Vagina (tissue), 2 donors: Measurements from ENCODE around the gene GRK4. TPM values are rescaled to one million over a fixed set of nuclear protein-coding genes. Genes with fewer than 3 reads are reported as not detected.

ENCODE experiments used
- DNase-seq, 2 donors: peaks; one replicate each; pipeline ENCODE4 v3.0.0-alpha.2; 2017; ENCODE audit errors: extremely low spot score in 2 of 2
- H3K27ac ChIP-seq: fragments of 200-600 bp; sonication (generic); one replicate; pipeline ENCODE4 v1.5.1; 2019
- H3K27me3 ChIP-seq: fragments of 200-600 bp; sonication (generic); one replicate; pipeline ENCODE4 v1.5.1; 2019
- H3K36me3 ChIP-seq, 2 donors: fragments of 200-600 bp; sonication (generic); one replicate each; pipeline ENCODE4 v1.5.1; 2017 to 2019
- H3K4me1 ChIP-seq: fragments of 200-600 bp; sonication (generic); one replicate; pipeline ENCODE4 v1.5.1; 2019
- H3K4me3 ChIP-seq, 2 donors: fragments of 200-600 bp; sonication (generic); 1 replicate in 1 of 2; 2 replicates in 1 of 2; pipeline ENCODE4 v1.5.1; 2016 to 2019
- H3K9me3 ChIP-seq: fragments of 200-600 bp; sonication (generic); one replicate; pipeline ENCODE4 v1.5.1; 2019
- POLR2A ChIP-seq, 2 donors: fragments of 450-650 bp; IDR thresholded peaks; one replicate each; pipeline ENCODE4 v1.6.1; 2017; ENCODE audit warnings: antibody characterized with exemption in 2 of 2, mild to moderate bottlenecking in 2 of 2, moderate library complexity in 2 of 2
- POLR2AphosphoS5 ChIP-seq, 2 donors: sonication (generic); formaldehyde crosslinking; IDR thresholded peaks; one replicate each; pipeline ENCODE4 v1.9.0; 2017; ENCODE audit warnings: antibody characterized with exemption in 2 of 2, mild to moderate bottlenecking in 2 of 2, low read depth in 1 of 2; ENCODE audit not compliant: insufficient read depth in 1 of 2
- intact Hi-C: fragments of 100-400 bp; cut with DNase I; formaldehyde crosslinking; loops from one replicate; pipeline ENCODE4 v1.15.1; 2023
- small RNA-seq: library from RNA; depleted of rRNA; stranded (forward); fragments of <200 nt; gene quantifications from one replicate; pipeline ENCODE3, GENCODE V24; 2016
- total RNA-seq: library from RNA; depleted of rRNA; stranded (reverse); fragments of >200 nt; gene quantifications from one replicate; pipeline ENCODE4 v1.2.3, GENCODE V29; 2016
- TF ChIP-seq, protein P1 (sequence below), 3 experiments: fragments of 450-650 bp in 2 of 3; fragments of 200-600 bp in 1 of 3; sonication (generic) in 1 of 3; IDR thresholded peaks; one replicate each; pipeline ENCODE4 v1.5.1; 2017 to 2019; ENCODE audit warnings: antibody characterized with exemption in 3 of 3, mild to moderate bottlenecking in 2 of 3, moderate library complexity in 2 of 3

GRK4 gene
- total RNA-seq, 1 donor from 2014 or later, result 2.7 TPM

DNA sequence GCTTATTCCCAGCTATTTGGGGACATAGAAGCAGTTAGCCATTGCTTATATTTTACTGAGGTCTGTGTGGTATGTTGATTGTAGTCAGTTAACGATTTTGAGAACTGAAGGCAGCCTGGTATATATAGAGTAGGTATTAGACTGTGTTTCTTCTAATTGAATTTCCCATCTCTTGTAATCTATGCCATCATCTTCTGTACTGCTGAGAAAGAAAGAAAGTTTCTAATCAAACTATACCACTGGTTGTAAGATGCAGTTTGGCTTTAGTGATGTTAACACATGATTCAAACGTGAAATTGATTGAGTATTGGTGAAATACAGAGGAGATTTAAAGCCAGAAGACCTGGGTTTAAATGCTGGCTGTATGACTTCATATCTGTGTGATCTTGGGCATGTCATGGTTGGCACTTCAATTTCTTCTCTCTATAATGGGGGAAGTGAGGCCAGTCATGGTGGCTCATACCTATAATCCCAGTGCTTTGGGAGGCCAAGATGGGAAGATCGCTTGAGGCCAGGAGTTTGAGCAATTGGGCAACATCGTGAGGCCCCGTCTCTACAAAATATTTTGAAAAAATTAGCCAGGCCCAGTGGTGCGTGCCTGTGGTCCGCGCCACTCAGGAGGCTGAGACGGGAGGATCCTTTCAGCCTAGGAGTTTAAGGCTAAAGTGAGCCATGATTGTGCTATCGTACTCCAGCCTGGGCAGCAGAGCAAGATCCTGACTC lies 122.7 kb downstream of the GRK4 start:
- Histone ChIP-seq H3K27me3 (no peaks in the 10 kb centered on the region), H3K4me3 (no peak overlapping the region), H3K36me3 (peaks cover 0 to 14% of the 10 kb centered on the region in 2 donors), H3K27ac (no peak overlapping the region), H3K4me1 (no peaks in the 10 kb centered on the region), H3K9me3 (no peaks in the 10 kb centered on the region)
- no peak for DNase-seq
- TF ChIP-seq, protein P1, sequence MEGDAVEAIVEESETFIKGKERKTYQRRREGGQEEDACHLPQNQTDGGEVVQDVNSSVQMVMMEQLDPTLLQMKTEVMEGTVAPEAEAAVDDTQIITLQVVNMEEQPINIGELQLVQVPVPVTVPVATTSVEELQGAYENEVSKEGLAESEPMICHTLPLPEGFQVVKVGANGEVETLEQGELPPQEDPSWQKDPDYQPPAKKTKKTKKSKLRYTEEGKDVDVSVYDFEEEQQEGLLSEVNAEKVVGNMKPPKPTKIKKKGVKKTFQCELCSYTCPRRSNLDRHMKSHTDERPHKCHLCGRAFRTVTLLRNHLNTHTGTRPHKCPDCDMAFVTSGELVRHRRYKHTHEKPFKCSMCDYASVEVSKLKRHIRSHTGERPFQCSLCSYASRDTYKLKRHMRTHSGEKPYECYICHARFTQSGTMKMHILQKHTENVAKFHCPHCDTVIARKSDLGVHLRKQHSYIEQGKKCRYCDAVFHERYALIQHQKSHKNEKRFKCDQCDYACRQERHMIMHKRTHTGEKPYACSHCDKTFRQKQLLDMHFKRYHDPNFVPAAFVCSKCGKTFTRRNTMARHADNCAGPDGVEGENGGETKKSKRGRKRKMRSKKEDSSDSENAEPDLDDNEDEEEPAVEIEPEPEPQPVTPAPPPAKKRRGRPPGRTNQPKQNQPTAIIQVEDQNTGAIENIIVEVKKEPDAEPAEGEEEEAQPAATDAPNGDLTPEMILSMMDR (IDR thresholded peaks at IDR 0.05), result no peak
- no peak for TF ChIP-seq POLR2AphosphoS5 (IDR thresholded peaks at IDR 0.05; ENCODE audit: insufficient read depth in 1 of 2, low read depth in 1 of 2)
- no peak for TF ChIP-seq POLR2A (IDR thresholded peaks at IDR 0.05)
- intact Hi-C loops, result no loop called here

DNA sequence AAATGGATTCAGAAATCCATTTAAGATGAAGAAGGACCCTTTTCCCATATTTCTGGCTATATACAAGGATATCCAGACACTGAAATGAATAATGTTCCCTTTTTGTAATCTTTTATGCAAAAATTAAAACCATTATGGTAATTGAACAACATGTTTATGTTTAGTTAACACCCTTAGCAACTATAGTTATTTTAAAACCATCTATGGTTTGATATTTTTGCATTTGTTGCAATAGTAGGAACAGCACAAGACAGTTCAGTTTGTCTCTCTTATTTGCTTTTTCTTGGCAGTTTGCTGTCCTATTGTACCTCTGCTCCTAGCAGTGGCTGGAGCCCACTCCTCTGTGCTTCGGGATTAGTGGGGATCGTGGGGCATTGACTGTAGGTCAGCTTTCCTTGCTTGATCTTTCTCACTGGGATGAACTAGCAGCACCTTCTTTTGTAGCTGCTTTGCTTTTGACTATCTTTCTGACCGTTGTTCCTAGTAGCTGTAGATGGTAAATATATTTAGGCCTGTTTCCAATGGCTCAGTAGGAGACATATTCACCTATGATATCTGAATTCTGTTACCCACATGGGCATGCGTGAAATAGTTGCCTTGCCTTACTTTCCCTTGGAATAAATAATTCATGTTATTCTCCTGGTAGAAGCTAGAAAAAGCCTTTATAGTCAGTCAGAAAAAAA lies 123.9 kb downstream of the GRK4 start:
- no peak overlapping the region for H3K27ac ChIP-seq
- no peaks in the 10 kb centered on the region for H3K27me3 ChIP-seq
- intact Hi-C loops, result no loop called here
- H3K4me1 ChIP-seq, result no peaks in the 10 kb centered on the region
- no peak overlapping the region for H3K4me3 ChIP-seq
- no peaks in the 10 kb centered on the region for H3K9me3 ChIP-seq
- H3K36me3 ChIP-seq, result peaks cover 0 to 23% of the 10 kb centered on the region in 2 donors
- DNase-seq, result no peak
- TF ChIP-seq POLR2AphosphoS5 (IDR thresholded peaks at IDR 0.05; ENCODE audit: insufficient read depth in 1 of 2, low read depth in 1 of 2) (no peak), POLR2A (IDR thresholded peaks at IDR 0.05) (no peak)

Small RNA genes within 50 kb of the gene (small RNA-seq; reads per million reads assigned to genes)
- gene RF02134 (not detected), gene RF02135 (not detected), gene RNU6-204P (not detected)

Other genes starting within 250 kb of the GRK4 start
- gene TNIP2, start 207.2 kb upstream of the GRK4 start, total RNA-seq, result 57.0 TPM
- 102 TPM for gene SH3BP2, start 170.5 kb upstream of the GRK4 start, total RNA-seq
- 228 TPM for gene ADD1, start 119.7 kb upstream of the GRK4 start, total RNA-seq
- 18.9 TPM for gene NOP14, start 165 bp upstream of the GRK4 start, total RNA-seq
- not detected for gene HTT-AS, start 111.0 kb downstream of the GRK4 start, total RNA-seq
- gene HTT, start 111.1 kb downstream of the GRK4 start, total RNA-seq, result 49.8 TPM